Thyroid gland (tissue), 4 donors: ENCODE results near the gene TMEM212.

ENCODE experiments used
- POLR2A ChIP-seq, 2 donors: fragments of 450-650 bp; IDR thresholded peaks; one replicate each; pipeline ENCODE4 v1.6.1; 2017; ENCODE audit warnings: antibody characterized with exemption in 2 of 2, mild to moderate bottlenecking in 2 of 2, moderate library complexity in 1 of 2
- TF ChIP-seq, protein P1 (sequence below), 6 experiments: fragments of 200-600 bp in 3 of 6; fragments of 450-650 bp in 3 of 6; sonication (generic) in 3 of 6; IDR thresholded peaks; one replicate each; pipeline ENCODE4 v1.5.1; 2016 to 2019; ENCODE audit warnings: antibody characterized with exemption in 6 of 6, mild to moderate bottlenecking in 2 of 6, inconsistent platforms in 1 of 6, moderate library complexity in 1 of 6

DNA sequence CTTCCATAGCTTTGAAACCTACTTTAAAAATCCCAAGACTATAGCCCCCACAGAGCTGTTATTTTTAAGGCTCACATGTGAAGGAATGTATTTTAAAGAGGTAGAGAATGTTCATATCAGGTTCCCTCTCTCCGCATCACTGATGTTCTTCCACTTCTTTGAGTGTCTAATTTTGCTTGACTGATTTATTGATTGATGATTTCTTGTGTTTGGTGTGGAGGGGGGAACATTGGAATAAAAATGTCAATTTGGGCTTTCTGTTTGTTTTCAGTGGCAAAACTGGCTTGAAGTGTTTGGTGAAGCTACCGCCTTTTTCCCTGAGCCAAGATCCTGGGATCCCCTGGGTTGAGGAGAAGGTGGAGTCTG, 2.7 kb upstream of the TMEM212 start:
- no peak for TF ChIP-seq POLR2A (IDR thresholded peaks at IDR 0.05)
- TF ChIP-seq, protein P1, sequence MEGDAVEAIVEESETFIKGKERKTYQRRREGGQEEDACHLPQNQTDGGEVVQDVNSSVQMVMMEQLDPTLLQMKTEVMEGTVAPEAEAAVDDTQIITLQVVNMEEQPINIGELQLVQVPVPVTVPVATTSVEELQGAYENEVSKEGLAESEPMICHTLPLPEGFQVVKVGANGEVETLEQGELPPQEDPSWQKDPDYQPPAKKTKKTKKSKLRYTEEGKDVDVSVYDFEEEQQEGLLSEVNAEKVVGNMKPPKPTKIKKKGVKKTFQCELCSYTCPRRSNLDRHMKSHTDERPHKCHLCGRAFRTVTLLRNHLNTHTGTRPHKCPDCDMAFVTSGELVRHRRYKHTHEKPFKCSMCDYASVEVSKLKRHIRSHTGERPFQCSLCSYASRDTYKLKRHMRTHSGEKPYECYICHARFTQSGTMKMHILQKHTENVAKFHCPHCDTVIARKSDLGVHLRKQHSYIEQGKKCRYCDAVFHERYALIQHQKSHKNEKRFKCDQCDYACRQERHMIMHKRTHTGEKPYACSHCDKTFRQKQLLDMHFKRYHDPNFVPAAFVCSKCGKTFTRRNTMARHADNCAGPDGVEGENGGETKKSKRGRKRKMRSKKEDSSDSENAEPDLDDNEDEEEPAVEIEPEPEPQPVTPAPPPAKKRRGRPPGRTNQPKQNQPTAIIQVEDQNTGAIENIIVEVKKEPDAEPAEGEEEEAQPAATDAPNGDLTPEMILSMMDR (IDR thresholded peaks at IDR 0.05) = no peak
